Measurements from ENCODE around the gene NDST1.

Gene NDST1

DNA sequence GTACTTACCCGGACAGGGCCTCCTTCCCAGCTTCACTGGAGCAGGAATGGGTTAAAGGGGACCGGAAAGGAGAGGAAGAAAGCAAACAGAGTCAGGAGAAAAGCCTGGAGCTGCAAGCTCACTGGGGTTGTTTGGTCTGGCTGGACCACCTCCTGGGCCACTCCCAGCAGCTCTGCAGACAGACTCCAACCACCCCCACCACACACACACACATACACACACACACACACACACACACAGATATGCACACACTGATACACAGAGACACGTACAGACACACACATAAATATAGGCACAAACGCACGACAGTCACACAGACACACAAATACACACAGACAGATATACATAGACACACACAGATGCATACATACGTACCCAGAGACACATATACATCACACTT, 97.6 kb downstream of the NDST1 start:
- H3F3A ChIP-seq (ENCODE audit: insufficient read depth), result no peaks in the 10 kb centered on the region
- no peaks in the 10 kb centered on the region for H3K27me3 ChIP-seq (ENCODE audit: low read length)
- H3K36me3 ChIP-seq (ENCODE audit: low read length), result no peaks in the 10 kb centered on the region
- H3K9ac ChIP-seq (ENCODE audit: low read length), result no peak overlapping the region
- H3K79me2 ChIP-seq (ENCODE audit: insufficient read depth, low read length), result no peaks in the 10 kb centered on the region
- H3K9me2 ChIP-seq (replicated peaks; ENCODE audit: insufficient read depth, low read length), result no peaks in the 10 kb centered on the region
- TF ChIP-seq, protein P1, sequence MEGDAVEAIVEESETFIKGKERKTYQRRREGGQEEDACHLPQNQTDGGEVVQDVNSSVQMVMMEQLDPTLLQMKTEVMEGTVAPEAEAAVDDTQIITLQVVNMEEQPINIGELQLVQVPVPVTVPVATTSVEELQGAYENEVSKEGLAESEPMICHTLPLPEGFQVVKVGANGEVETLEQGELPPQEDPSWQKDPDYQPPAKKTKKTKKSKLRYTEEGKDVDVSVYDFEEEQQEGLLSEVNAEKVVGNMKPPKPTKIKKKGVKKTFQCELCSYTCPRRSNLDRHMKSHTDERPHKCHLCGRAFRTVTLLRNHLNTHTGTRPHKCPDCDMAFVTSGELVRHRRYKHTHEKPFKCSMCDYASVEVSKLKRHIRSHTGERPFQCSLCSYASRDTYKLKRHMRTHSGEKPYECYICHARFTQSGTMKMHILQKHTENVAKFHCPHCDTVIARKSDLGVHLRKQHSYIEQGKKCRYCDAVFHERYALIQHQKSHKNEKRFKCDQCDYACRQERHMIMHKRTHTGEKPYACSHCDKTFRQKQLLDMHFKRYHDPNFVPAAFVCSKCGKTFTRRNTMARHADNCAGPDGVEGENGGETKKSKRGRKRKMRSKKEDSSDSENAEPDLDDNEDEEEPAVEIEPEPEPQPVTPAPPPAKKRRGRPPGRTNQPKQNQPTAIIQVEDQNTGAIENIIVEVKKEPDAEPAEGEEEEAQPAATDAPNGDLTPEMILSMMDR (IDR thresholded peaks at IDR 0.05; ENCODE audit: insufficient read depth, low read length, poor library complexity, severe bottlenecking), result no peak
- TF ChIP-seq EZH2phosphoT487 (conservative IDR thresholded peaks at IDR 0.05; ENCODE audit: low read length), result no peak
- H2AFZ ChIP-seq (ENCODE audit: low read depth, low read length, severe bottlenecking), result no peak overlapping the region
- no peaks in the 10 kb centered on the region for H4K20me1 ChIP-seq (ENCODE audit: low read depth, low read length)
- H3K4me3 ChIP-seq (ENCODE audit: insufficient read depth, low read length, poor library complexity, severe bottlenecking), result no peak overlapping the region
- H3K4me2 ChIP-seq (ENCODE audit: low read depth, low read length, poor library complexity, severe bottlenecking), result no peak overlapping the region
- no peak overlapping the region for H3K27ac ChIP-seq (ENCODE audit: low read depth, low read length)
- H3K9me3 ChIP-seq (ENCODE audit: insufficient read depth, low read length), result no peaks in the 10 kb centered on the region

DNA sequence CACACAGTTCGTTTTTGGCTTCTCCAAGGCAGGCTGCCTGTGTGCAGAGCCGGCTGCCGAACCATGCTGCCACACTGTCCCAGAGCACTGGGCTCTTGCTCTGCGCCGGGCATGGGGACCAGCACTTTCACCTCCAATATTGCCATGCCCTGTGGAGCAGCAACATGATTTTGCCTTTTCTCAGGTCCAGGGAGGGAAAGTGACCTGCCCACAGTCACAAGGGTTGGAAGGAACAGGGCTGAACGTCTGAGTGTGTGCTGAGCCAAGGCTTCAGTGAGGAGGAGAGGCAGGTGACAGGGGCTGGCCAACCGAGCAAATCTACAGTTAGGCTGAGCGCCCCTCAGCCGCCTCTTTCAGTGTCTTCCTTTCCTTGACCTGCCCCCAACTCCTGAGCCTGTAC, 98.5 kb downstream of the NDST1 start:
- Histone ChIP-seq H3K36me3 (ENCODE audit: low read length) (no peaks in the 10 kb centered on the region), H3K9me2 (replicated peaks; ENCODE audit: insufficient read depth, low read length) (no peaks in the 10 kb centered on the region), H3K27ac (ENCODE audit: low read depth, low read length) (no peak overlapping the region), H2AFZ (ENCODE audit: low read depth, low read length, severe bottlenecking) (no peak overlapping the region), H3K4me2 (ENCODE audit: low read depth, low read length, poor library complexity, severe bottlenecking) (no peak overlapping the region), H3K9me3 (ENCODE audit: insufficient read depth, low read length) (no peaks in the 10 kb centered on the region), H3K79me2 (ENCODE audit: insufficient read depth, low read length) (no peaks in the 10 kb centered on the region), H3K27me3 (ENCODE audit: low read length) (no peaks in the 10 kb centered on the region), H3K4me3 (ENCODE audit: insufficient read depth, low read length, poor library complexity, severe bottlenecking) (no peak overlapping the region), H3F3A (ENCODE audit: insufficient read depth) (no peaks in the 10 kb centered on the region), H3K9ac (ENCODE audit: low read length) (no peak overlapping the region), H4K20me1 (ENCODE audit: low read depth, low read length) (no peaks in the 10 kb centered on the region)
- TF ChIP-seq, protein P1 (IDR thresholded peaks at IDR 0.05; ENCODE audit: insufficient read depth, low read length, poor library complexity, severe bottlenecking), result no peak
- TF ChIP-seq EZH2phosphoT487 (conservative IDR thresholded peaks at IDR 0.05; ENCODE audit: low read length), result no peak

DNA sequence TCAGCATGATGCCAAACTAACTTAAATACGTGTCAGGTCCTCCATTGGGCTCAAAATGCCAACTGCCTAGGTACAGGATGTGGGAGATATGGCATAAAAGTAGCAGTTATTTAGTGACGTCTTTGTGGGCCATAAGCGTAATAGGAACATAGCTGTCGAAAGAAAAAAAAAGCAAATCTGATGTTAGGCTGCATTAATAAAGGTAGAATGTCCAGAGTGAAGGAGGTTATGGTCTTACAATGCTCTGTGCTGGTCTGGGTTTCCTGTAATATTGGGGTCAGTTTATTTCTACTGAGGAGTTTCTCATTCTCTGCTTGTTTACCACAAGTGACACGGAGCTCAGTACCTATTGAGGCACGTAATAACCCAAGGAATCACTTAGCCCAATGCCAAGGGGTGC, 99.2 kb downstream of the NDST1 start:
- H3K4me2 ChIP-seq (ENCODE audit: low read depth, low read length, poor library complexity, severe bottlenecking), result no peak overlapping the region

More for the DNA sequence above, 99.2 kb downstream of the NDST1 start:
- no peaks in the 10 kb centered on the region for H3K27me3 ChIP-seq (ENCODE audit: low read length)
- no peaks in the 10 kb centered on the region for H4K20me1 ChIP-seq (ENCODE audit: low read depth, low read length)
- no peaks in the 10 kb centered on the region for H3F3A ChIP-seq (ENCODE audit: insufficient read depth)
- TF ChIP-seq, protein P1 (IDR thresholded peaks at IDR 0.05; ENCODE audit: insufficient read depth, low read length, poor library complexity, severe bottlenecking), result no peak
- H3K4me3 ChIP-seq (ENCODE audit: insufficient read depth, low read length, poor library complexity, severe bottlenecking), result no peak overlapping the region
- no peaks in the 10 kb centered on the region for H3K79me2 ChIP-seq (ENCODE audit: insufficient read depth, low read length)
- no peaks in the 10 kb centered on the region for H3K9me2 ChIP-seq (replicated peaks; ENCODE audit: insufficient read depth, low read length)
- no peak overlapping the region for H2AFZ ChIP-seq (ENCODE audit: low read depth, low read length, severe bottlenecking)
- no peaks in the 10 kb centered on the region for H3K9me3 ChIP-seq (ENCODE audit: insufficient read depth, low read length)
- H3K9ac ChIP-seq (ENCODE audit: low read length), result no peak overlapping the region
- H3K27ac ChIP-seq (ENCODE audit: low read depth, low read length), result no peak overlapping the region
- no peaks in the 10 kb centered on the region for H3K36me3 ChIP-seq (ENCODE audit: low read length)
